ENCODE data around the gene GDPD5.

The GDPD5 gene

GRCh38 chr11:75530577-75530976 is 4.8 kb upstream of the GDPD5 start:
- no peak for ATAC-seq
- TF ChIP-seq, protein P1, sequence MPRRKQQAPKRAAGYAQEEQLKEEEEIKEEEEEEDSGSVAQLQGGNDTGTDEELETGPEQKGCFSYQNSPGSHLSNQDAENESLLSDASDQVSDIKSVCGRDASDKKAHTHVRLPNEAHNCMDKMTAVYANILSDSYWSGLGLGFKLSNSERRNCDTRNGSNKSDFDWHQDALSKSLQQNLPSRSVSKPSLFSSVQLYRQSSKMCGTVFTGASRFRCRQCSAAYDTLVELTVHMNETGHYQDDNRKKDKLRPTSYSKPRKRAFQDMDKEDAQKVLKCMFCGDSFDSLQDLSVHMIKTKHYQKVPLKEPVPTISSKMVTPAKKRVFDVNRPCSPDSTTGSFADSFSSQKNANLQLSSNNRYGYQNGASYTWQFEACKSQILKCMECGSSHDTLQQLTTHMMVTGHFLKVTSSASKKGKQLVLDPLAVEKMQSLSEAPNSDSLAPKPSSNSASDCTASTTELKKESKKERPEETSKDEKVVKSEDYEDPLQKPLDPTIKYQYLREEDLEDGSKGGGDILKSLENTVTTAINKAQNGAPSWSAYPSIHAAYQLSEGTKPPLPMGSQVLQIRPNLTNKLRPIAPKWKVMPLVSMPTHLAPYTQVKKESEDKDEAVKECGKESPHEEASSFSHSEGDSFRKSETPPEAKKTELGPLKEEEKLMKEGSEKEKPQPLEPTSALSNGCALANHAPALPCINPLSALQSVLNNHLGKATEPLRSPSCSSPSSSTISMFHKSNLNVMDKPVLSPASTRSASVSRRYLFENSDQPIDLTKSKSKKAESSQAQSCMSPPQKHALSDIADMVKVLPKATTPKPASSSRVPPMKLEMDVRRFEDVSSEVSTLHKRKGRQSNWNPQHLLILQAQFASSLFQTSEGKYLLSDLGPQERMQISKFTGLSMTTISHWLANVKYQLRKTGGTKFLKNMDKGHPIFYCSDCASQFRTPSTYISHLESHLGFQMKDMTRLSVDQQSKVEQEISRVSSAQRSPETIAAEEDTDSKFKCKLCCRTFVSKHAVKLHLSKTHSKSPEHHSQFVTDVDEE (CRISPR knock-in tag; IDR thresholded peaks at IDR 0.05) = no peak
- TF ChIP-seq ZC3H10 (CRISPR knock-in tag; IDR thresholded peaks at IDR 0.05) (no peak), ISL1 (CRISPR knock-in tag; IDR thresholded peaks at IDR 0.05) (no peak), GLIS3 (CRISPR knock-in tag; IDR thresholded peaks at IDR 0.05) (no peak), OSR1 (CRISPR knock-in tag; IDR thresholded peaks at IDR 0.05) (no peak), SNAI2 (CRISPR knock-in tag; IDR thresholded peaks at IDR 0.05) (no peak), ZNF8 (CRISPR knock-in tag; IDR thresholded peaks at IDR 0.05) (no peak), CSDC2 (CRISPR knock-in tag; IDR thresholded peaks at IDR 0.05) (no peak), POU6F1 (CRISPR knock-in tag; IDR thresholded peaks at IDR 0.05; ENCODE audit: borderline replicate concordance, low read depth) (no peak), ZNF70 (CRISPR knock-in tag; IDR thresholded peaks at IDR 0.05) (no peak), ZNF565 (CRISPR knock-in tag; conservative IDR thresholded peaks at IDR 0.05; ENCODE audit: low read depth) (no peak), RARB (CRISPR knock-in tag; IDR thresholded peaks at IDR 0.05) (no peak), PATZ1 (CRISPR knock-in tag; IDR thresholded peaks at IDR 0.05; ENCODE audit: borderline replicate concordance) (no peak), TOX (CRISPR knock-in tag; IDR thresholded peaks at IDR 0.05; ENCODE audit: borderline replicate concordance) (no peak), ZFP30 (CRISPR knock-in tag; IDR thresholded peaks at IDR 0.05) (no peak), BACH2 (CRISPR knock-in tag; IDR thresholded peaks at IDR 0.05; ENCODE audit: borderline replicate concordance) (no peak), ARNTL (CRISPR knock-in tag; IDR thresholded peaks at IDR 0.05; ENCODE audit: borderline replicate concordance, low read depth) (no peak)
- TF ChIP-seq, protein P2, sequence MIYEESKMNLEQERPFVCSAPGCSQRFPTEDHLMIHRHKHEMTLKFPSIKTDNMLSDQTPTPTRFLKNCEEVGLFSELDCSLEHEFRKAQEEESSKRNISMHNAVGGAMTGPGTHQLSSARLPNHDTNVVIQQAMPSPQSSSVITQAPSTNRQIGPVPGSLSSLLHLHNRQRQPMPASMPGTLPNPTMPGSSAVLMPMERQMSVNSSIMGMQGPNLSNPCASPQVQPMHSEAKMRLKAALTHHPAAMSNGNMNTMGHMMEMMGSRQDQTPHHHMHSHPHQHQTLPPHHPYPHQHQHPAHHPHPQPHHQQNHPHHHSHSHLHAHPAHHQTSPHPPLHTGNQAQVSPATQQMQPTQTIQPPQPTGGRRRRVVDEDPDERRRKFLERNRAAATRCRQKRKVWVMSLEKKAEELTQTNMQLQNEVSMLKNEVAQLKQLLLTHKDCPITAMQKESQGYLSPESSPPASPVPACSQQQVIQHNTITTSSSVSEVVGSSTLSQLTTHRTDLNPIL (CRISPR knock-in tag; IDR thresholded peaks at IDR 0.05; ENCODE audit: low read depth) = no peak
- TF ChIP-seq, protein P3, sequence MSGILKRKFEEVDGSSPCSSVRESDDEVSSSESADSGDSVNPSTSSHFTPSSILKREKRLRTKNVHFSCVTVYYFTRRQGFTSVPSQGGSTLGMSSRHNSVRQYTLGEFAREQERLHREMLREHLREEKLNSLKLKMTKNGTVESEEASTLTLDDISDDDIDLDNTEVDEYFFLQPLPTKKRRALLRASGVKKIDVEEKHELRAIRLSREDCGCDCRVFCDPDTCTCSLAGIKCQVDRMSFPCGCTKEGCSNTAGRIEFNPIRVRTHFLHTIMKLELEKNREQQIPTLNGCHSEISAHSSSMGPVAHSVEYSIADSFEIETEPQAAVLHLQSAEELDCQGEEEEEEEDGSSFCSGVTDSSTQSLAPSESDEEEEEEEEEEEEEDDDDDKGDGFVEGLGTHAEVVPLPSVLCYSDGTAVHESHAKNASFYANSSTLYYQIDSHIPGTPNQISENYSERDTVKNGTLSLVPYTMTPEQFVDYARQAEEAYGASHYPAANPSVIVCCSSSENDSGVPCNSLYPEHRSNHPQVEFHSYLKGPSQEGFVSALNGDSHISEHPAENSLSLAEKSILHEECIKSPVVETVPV (CRISPR knock-in tag; IDR thresholded peaks at IDR 0.05) = no peak

- no peak for ATAC-seq
- no peak for TF ChIP-seq ZNF565 (CRISPR knock-in tag; conservative IDR thresholded peaks at IDR 0.05; ENCODE audit: low read depth)
- no peak for TF ChIP-seq TCF4 (CRISPR knock-in tag; IDR thresholded peaks at IDR 0.05; ENCODE audit: borderline replicate concordance)
- TF ChIP-seq CSDC2 (CRISPR knock-in tag; IDR thresholded peaks at IDR 0.05) = no peak
- no peak for TF ChIP-seq ISL1 (CRISPR knock-in tag; IDR thresholded peaks at IDR 0.05)
- no peak for TF ChIP-seq PPARA (CRISPR knock-in tag; IDR thresholded peaks at IDR 0.05; ENCODE audit: borderline replicate concordance)
- TF ChIP-seq, protein P1 (CRISPR knock-in tag; IDR thresholded peaks at IDR 0.05) = no peak
- TF ChIP-seq POU6F1 (CRISPR knock-in tag; IDR thresholded peaks at IDR 0.05; ENCODE audit: borderline replicate concordance, low read depth) = no peak
- no peak for TF ChIP-seq OSR1 (CRISPR knock-in tag; IDR thresholded peaks at IDR 0.05)
- TF ChIP-seq GLIS3 (CRISPR knock-in tag; IDR thresholded peaks at IDR 0.05) = no peak
- TF ChIP-seq ZNF70 (CRISPR knock-in tag; IDR thresholded peaks at IDR 0.05) = no peak
Observed at GRCh38 chr11:75527938-75528735, 2.4 kb upstream of the GDPD5 start.
